Hepatocyte (in vitro differentiated cells): ENCODE measurements around the gene MRPL39. TPM values are rescaled to one million over a fixed set of nuclear protein-coding genes. Genes with fewer than 3 reads are reported as not detected.
A peak's percentile ranks its signal among the peaks of the same experiment; 100 is the strongest.

Experiments used
- DNase-seq: peaks from one replicate; pipeline ENCODE4 v3.0.0-alpha.2; 2016; ENCODE audit warnings: low spot score
- H2AFZ ChIP-seq: fragments of 200-600 bp; sonication (generic); 2 replicates; pipeline ENCODE4 v1.6.0; 2016; ENCODE audit warnings: antibody characterized with exemption, mild to moderate bottlenecking
- H3K27ac ChIP-seq: fragments of 200-600 bp; sonication (generic); 2 replicates; pipeline ENCODE4 v1.5.1; 2016; ENCODE audit warnings: mild to moderate bottlenecking
- H3K27me3 ChIP-seq: fragments of 200-600 bp; sonication (generic); 2 replicates; pipeline ENCODE4 v1.6.1; 2016
- H3K36me3 ChIP-seq: fragments of 200-600 bp; sonication (generic); replicated peaks from 2 replicates; pipeline ENCODE4 v1.5.1; 2016; ENCODE audit warnings: low read depth; ENCODE audit not compliant: insufficient read depth
- H3K4me1 ChIP-seq: fragments of 200-600 bp; sonication (generic); 2 replicates; pipeline ENCODE4 v1.5.1; 2016; ENCODE audit warnings: mild to moderate bottlenecking, moderate library complexity; ENCODE audit not compliant: insufficient read depth
- H3K4me2 ChIP-seq: fragments of 200-600 bp; sonication (generic); 2 replicates; pipeline ENCODE4 v1.6.0; 2016
- H3K4me3 ChIP-seq: fragments of 200-600 bp; sonication (generic); 2 replicates; pipeline ENCODE4 v1.5.1; 2016; ENCODE audit warnings: mild to moderate bottlenecking
- H3K79me2 ChIP-seq: fragments of 200-600 bp; sonication (generic); 2 replicates; pipeline ENCODE4 v1.6.0; 2017; ENCODE audit warnings: mild to moderate bottlenecking
- H3K9me2 ChIP-seq: fragments of 200-600 bp; sonication (generic); replicated peaks from 2 replicates; pipeline ENCODE4 v1.6.0; 2017; ENCODE audit warnings: mild to moderate bottlenecking; ENCODE audit not compliant: insufficient read depth
- H3K9me3 ChIP-seq: fragments of 200-600 bp; sonication (generic); 2 replicates; pipeline ENCODE4 v1.5.1; 2016; ENCODE audit warnings: low read depth, mild to moderate bottlenecking
- H4K20me1 ChIP-seq: fragments of 200-600 bp; sonication (generic); 2 replicates; pipeline ENCODE4 v1.6.0; 2016; ENCODE audit warnings: mild to moderate bottlenecking; ENCODE audit not compliant: insufficient read depth, poor library complexity, severe bottlenecking
- CTCF ChIP-seq: fragments of 200-600 bp; sonication (generic); IDR thresholded peaks from 2 replicates; pipeline ENCODE4 v1.5.1; 2016; ENCODE audit warnings: antibody characterized with exemption, mild to moderate bottlenecking; ENCODE audit not compliant: poor library complexity
- EZH2 ChIP-seq: fragments of 200-600 bp; sonication (generic); IDR thresholded peaks from 2 replicates; pipeline ENCODE4 v1.6.1; 2016; ENCODE audit warnings: antibody characterized with exemption, mild to moderate bottlenecking, borderline replicate concordance
- EZH2phosphoT487 ChIP-seq: fragments of 200-600 bp; sonication (generic); IDR thresholded peaks from one replicate; pipeline ENCODE4 v1.6.1; 2018; ENCODE audit warnings: antibody characterized with exemption, mild to moderate bottlenecking, low read depth, moderate library complexity; ENCODE audit not compliant: unreplicated experiment, severe bottlenecking
- WGBS: methylation state at CpG from one replicate; pipeline ENCODE4 v1.1.6; 2016; ENCODE audit warnings: low lambda C conversion rate; ENCODE audit errors: missing lambda C conversion rate; 5-methylcytosine and 5-hydroxymethylcytosine counted together
- polyA plus RNA-seq: library from polyadenylated mRNA; unstranded; fragments of >200 nt; fragmentation: Nextera tagmentation; extraction: Ambion mirVana; gene quantifications from 2 replicates; pipeline ENCODE4 v1.2.1, GENCODE V29; 2016
- total RNA-seq: library from RNA; depleted of rRNA; stranded (reverse); fragments of >200 nt; gene quantifications from 2 replicates; pipeline ENCODE4 v1.2.3, GENCODE V29; 2014

MRPL39 gene
- total and polyA plus RNA-seq, 2 experiments from 2014 or later, result 27.4 to 43.0 TPM

- Histone ChIP-seq H3K4me2 (no peak overlapping the region), H3K9me3 (no peaks in the 10 kb centered on the region), H2AFZ (no peak overlapping the region), H4K20me1 (no peaks in the 10 kb centered on the region), H3K4me1 (no peaks in the 10 kb centered on the region), H3K27ac (no peak overlapping the region), H3K4me3 (no peak overlapping the region), H3K36me3 (no peaks in the 10 kb centered on the region), H3K79me2 (no peaks in the 10 kb centered on the region), H3K27me3 (no peaks in the 10 kb centered on the region), H3K9me2 (no peaks in the 10 kb centered on the region)
- no peak for TF ChIP-seq EZH2
- no peak for TF ChIP-seq CTCF
- TF ChIP-seq EZH2phosphoT487, result no peak
- WGBS, result 72% methylated on average over 1 of the region's 1 CpG
- DNase-seq, result no peak
These were observed 7.2 kb upstream of the MRPL39 start for GRCh38 chr21:25614441-25614840.

- Histone ChIP-seq H3K27me3 (no peaks in the 10 kb centered on the region), H3K4me2 (peak overlapping the region; percentile 78), H3K79me2 (peaks cover 22% of the 10 kb centered on the region), H4K20me1 (no peaks in the 10 kb centered on the region), H3K36me3 (no peaks in the 10 kb centered on the region), H3K27ac (no peak overlapping the region), H3K9me3 (no peaks in the 10 kb centered on the region), H2AFZ (peak overlapping the region; percentile 97), H3K9me2 (no peaks in the 10 kb centered on the region), H3K4me1 (peaks cover 7% of the 10 kb centered on the region), H3K4me3 (peak overlapping the region; percentile 74)
- 14% methylated on average over 18 of the region's 18 CpGs for WGBS
- TF ChIP-seq EZH2 (no peak), EZH2phosphoT487 (no peak), CTCF (peak; percentile 95)
- DNase-seq, result peak; percentile 90
These were observed 910 bp upstream of the MRPL39 start for GRCh38 chr21:25608044-25608737.

GRCh38 chr21:25589887-25590286, 17.4 kb downstream of the MRPL39 start:
- TF ChIP-seq EZH2, result no peak
- TF ChIP-seq EZH2phosphoT487, result no peak
- H3K36me3 ChIP-seq, result no peaks in the 10 kb centered on the region
- WGBS, result 100% methylated on average over 1 of the region's 1 CpG
- H3K4me2 ChIP-seq, result no peak overlapping the region
- H4K20me1 ChIP-seq, result no peaks in the 10 kb centered on the region
- no peaks in the 10 kb centered on the region for H3K9me2 ChIP-seq
- H3K4me3 ChIP-seq, result no peak overlapping the region
- H3K27me3 ChIP-seq, result no peaks in the 10 kb centered on the region
- H3K9me3 ChIP-seq, result no peaks in the 10 kb centered on the region
- no peaks in the 10 kb centered on the region for H3K4me1 ChIP-seq
- DNase-seq, result no peak
- H2AFZ ChIP-seq, result no peak overlapping the region
- H3K79me2 ChIP-seq, result no peaks in the 10 kb centered on the region
- H3K27ac ChIP-seq, result no peak overlapping the region

GRCh38 chr21:25586791-25587190, 20.5 kb downstream of the MRPL39 start:
- Histone ChIP-seq H3K36me3 (no peaks in the 10 kb centered on the region), H3K27me3 (no peaks in the 10 kb centered on the region), H3K4me1 (no peaks in the 10 kb centered on the region), H3K79me2 (no peaks in the 10 kb centered on the region), H3K4me2 (no peak overlapping the region), H3K9me3 (no peaks in the 10 kb centered on the region), H4K20me1 (no peaks in the 10 kb centered on the region), H3K9me2 (no peaks in the 10 kb centered on the region), H3K27ac (no peak overlapping the region), H2AFZ (no peak overlapping the region), H3K4me3 (no peak overlapping the region)
- TF ChIP-seq EZH2 (no peak), CTCF (no peak), EZH2phosphoT487 (no peak)
- 98% methylated on average over 2 of the region's 2 CpGs for WGBS
- no peak for DNase-seq
